Thyroid gland (tissue), 4 donors: ENCODE data around the gene FNDC4. TPM values are rescaled to one million over a fixed set of nuclear protein-coding genes. Genes with fewer than 3 reads are reported as not detected.

ENCODE experiments used
- DNase-seq, 2 donors: peaks; one replicate each; pipeline ENCODE4 v3.0.0-alpha.2; 2019
- H3K27ac ChIP-seq, 3 donors: fragments of 200-600 bp; sonication (generic); 1 replicate in 2 of 3; 2 replicates in 1 of 3; pipeline ENCODE4 v1.5.1; 2016 to 2019; ENCODE audit warnings: mild to moderate bottlenecking in 1 of 3, moderate library complexity in 1 of 3
- H3K27me3 ChIP-seq: fragments of 200-600 bp; sonication (generic); one replicate; pipeline ENCODE4 v1.5.1; 2019
- H3K36me3 ChIP-seq, 2 donors: fragments of 200-600 bp; sonication (generic); one replicate each; pipeline ENCODE4 v1.5.1; 2016 to 2019
- H3K4me1 ChIP-seq, 2 donors: fragments of 200-600 bp; sonication (generic); one replicate each; pipeline ENCODE4 v1.5.1; 2017 to 2019
- H3K4me3 ChIP-seq, 3 donors: fragments of 200-600 bp; sonication (generic); replicated peaks in 1 of 3; 1 replicate in 2 of 3; 2 replicates in 1 of 3; pipeline ENCODE4 v1.5.1; 2016; ENCODE audit warnings: mild to moderate bottlenecking in 1 of 3
- H3K9me3 ChIP-seq: fragments of 200-600 bp; sonication (generic); one replicate; pipeline ENCODE4 v1.5.1; 2017
- CTCF ChIP-seq, 6 experiments: fragments of 200-600 bp in 3 of 6; fragments of 450-650 bp in 3 of 6; sonication (generic) in 3 of 6; IDR thresholded peaks; one replicate each; pipeline ENCODE4 v1.5.1; 2016 to 2019; ENCODE audit warnings: antibody characterized with exemption in 6 of 6, mild to moderate bottlenecking in 2 of 6, inconsistent platforms in 1 of 6, moderate library complexity in 1 of 6
- POLR2A ChIP-seq, 2 donors: fragments of 450-650 bp; IDR thresholded peaks; one replicate each; pipeline ENCODE4 v1.6.1; 2017; ENCODE audit warnings: antibody characterized with exemption in 2 of 2, mild to moderate bottlenecking in 2 of 2, moderate library complexity in 1 of 2
- WGBS, 2 donors: methylation state at CpG; one replicate each; pipeline ENCODE4 v1.1.5; 2017; 5-methylcytosine and 5-hydroxymethylcytosine counted together
- intact Hi-C: fragments of 100-400 bp; cut with DNase I; formaldehyde crosslinking; loops from one replicate; pipeline ENCODE4 v1.15.1; 2023
- total RNA-seq, 4 donors: library from RNA; depleted of rRNA; stranded (reverse); fragments of >200 nt; gene quantifications; one replicate each; pipeline ENCODE4 v1.2.3, GENCODE V29; 2016

FNDC4 gene
- total RNA-seq, 4 donors from 2014 or later = 4.0 to 17.7 (median 7.1) TPM

GRCh38 chr2:27453968-27454367 lies 41.0 kb downstream of the FNDC4 start:
- peaks cover 57 to 67% of the 10 kb centered on the region in 2 donors for H3K36me3 ChIP-seq

GRCh38 chr2:27451095-27451494 lies 43.9 kb downstream of the FNDC4 start:
- TF ChIP-seq POLR2A (IDR thresholded peaks at IDR 0.05) (no peak), CTCF (IDR thresholded peaks at IDR 0.05) (no peak)
- Histone ChIP-seq H3K27me3 (no peaks in the 10 kb centered on the region), H3K4me1 (no peaks in the 10 kb centered on the region), H3K9me3 (no peaks in the 10 kb centered on the region), H3K4me3 (no peak overlapping the region), H3K27ac (no peak overlapping the region), H3K36me3 (peaks cover 45 to 53% of the 10 kb centered on the region in 2 donors)
- 100% methylated on average over 1 of the region's 1 CpG for WGBS, 2 donors
- intact Hi-C loops = no loop called here
- DNase-seq = no peak

More at GRCh38 chr2:27453968-27454367, 41.0 kb downstream of the FNDC4 start:
- Histone ChIP-seq H3K9me3 (no peaks in the 10 kb centered on the region), H3K27ac (no peak overlapping the region), H3K4me3 (no peak overlapping the region), H3K27me3 (no peaks in the 10 kb centered on the region), H3K4me1 (no peaks in the 10 kb centered on the region)
- 87 to 90% methylated on average over 7 of the region's 7 CpGs for WGBS, 2 donors
- intact Hi-C loops = no loop called here
- no peak for DNase-seq
- TF ChIP-seq CTCF (IDR thresholded peaks at IDR 0.05) = no peak
- no peak for TF ChIP-seq POLR2A (IDR thresholded peaks at IDR 0.05)

GRCh38 chr2:27448381-27448780 lies 46.6 kb downstream of the FNDC4 start:
- Histone ChIP-seq H3K36me3 (peaks cover 34 to 39% of the 10 kb centered on the region in 2 donors), H3K4me1 (no peaks in the 10 kb centered on the region), H3K27me3 (no peaks in the 10 kb centered on the region), H3K9me3 (no peaks in the 10 kb centered on the region), H3K4me3 (no peak overlapping the region), H3K27ac (no peak overlapping the region)
- TF ChIP-seq CTCF (IDR thresholded peaks at IDR 0.05) = no peak
- 56 to 72% methylated on average over 3 of the region's 3 CpGs for WGBS, 2 donors
- no peak for DNase-seq
- intact Hi-C loops = no loop called here

- Histone ChIP-seq H3K36me3 (peaks cover 31 to 37% of the 10 kb centered on the region in 2 donors), H3K27me3 (no peaks in the 10 kb centered on the region), H3K9me3 (no peaks in the 10 kb centered on the region), H3K4me1 (peaks cover 0 to 9% of the 10 kb centered on the region in 2 donors), H3K27ac (no peak overlapping the region), H3K4me3 (no peak overlapping the region)
- DNase-seq = no peak
- 84 to 92% methylated on average over 3 of the region's 3 CpGs for WGBS, 2 donors
- no peak for TF ChIP-seq POLR2A (IDR thresholded peaks at IDR 0.05)
- no peak for TF ChIP-seq CTCF (IDR thresholded peaks at IDR 0.05)
- intact Hi-C loops = no loop called here
Measured at GRCh38 chr2:27446057-27446456, 48.9 kb downstream of the FNDC4 start.

- Histone ChIP-seq H3K4me3 (no peak overlapping the region), H3K4me1 (peaks cover 0 to 9% of the 10 kb centered on the region in 2 donors), H3K9me3 (no peaks in the 10 kb centered on the region), H3K36me3 (peaks cover 31 to 41% of the 10 kb centered on the region in 2 donors), H3K27me3 (no peaks in the 10 kb centered on the region), H3K27ac (no peak overlapping the region)
- TF ChIP-seq CTCF (IDR thresholded peaks at IDR 0.05) = no peak
- 94 to 96% methylated on average over 8 of the region's 8 CpGs for WGBS, 2 donors
- intact Hi-C loops = no loop called here
- no peak for DNase-seq
Measured at GRCh38 chr2:27445615-27446014, 49.4 kb downstream of the FNDC4 start.
